HG03558 (cell line): ENCODE data around the gene CACNA1B.

ENCODE experiments used
- ATAC-seq: cut with Tn5 transposase; IDR thresholded peaks from one replicate; pipeline ENCODE4 v1.9.1; 2021; ENCODE audit warnings: moderate number of reproducible peaks; ENCODE audit not compliant: unreplicated experiment; ENCODE audit errors: extremely low read depth

CACNA1B gene

DNA sequence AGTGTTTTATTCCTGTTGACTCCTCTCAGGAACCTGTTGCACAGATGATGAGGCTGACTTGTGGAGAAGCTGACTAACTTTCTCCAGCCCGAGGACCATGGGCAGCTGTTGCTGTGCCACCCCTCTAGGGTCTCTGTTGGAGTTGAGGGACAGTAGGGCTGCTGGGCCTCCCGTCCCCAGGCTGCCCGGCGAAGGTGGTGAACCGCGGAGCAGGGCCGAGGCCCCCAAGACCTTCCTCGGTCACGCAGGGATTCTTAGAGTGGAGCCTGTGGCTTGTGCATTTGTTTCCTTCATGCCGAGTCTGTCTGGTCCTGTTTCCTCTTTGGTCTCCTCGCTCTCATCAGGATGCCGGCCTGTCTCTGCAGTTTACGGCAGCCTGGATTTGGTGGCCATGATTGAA, 40.2 kb downstream of the CACNA1B start:
- ATAC-seq = no peak

DNA sequence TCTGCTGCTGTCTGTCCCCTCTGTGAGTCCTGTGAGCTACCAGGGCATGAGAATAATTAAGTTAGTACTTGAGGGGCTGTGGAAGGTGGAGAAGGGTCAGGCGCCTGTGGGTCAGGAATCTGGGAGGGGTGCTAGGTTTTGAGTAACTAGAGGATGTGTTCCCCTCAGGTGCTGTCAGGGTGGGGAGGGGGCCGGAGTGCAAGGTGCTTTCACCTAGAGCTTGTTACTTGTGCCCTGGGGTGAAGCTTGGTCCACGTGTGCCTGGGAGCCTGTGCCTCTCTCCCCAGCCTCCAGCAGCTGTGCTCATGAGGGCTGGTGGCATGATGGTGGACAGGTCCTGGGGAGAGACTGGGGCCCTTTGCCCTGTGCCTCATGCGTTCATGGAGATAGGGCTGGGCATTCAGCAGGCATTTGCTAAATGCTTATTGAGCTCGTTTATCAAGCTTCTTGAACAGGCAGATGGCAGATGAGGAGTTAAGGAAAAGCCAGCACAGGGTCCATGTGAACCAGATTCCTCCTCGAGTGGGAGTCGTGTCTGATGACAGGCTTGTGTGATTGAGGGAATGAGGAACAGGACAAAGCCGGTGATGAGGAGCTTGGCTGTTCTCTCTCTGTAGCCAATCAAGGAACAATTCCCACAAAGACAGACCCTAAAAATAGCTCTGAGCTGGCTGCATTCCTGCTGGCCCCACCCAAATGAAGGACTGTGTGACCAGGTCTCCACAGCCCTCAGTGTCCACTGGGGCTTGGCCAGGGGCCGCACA, 40.9 kb downstream of the CACNA1B start:
- ATAC-seq = no peak

DNA sequence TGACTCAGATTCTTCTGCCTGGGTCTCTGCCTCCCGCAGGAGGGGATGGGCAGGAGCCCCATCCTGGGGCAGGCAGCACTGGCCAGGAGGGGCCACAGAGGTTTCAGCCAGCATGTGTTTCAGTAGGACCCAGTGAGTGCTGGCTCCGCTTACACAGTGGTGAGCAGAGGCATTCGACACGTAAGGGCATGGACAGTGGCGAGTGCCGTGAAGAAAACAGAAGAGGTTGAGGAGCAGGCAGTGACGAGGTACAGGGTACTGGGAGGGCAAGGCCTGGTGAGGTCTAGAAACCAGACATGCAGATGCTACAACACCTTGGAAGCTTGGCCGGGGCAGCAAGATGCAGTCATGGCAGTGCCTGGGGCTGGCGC, 41.5 kb downstream of the CACNA1B start:
- ATAC-seq = no peak

DNA sequence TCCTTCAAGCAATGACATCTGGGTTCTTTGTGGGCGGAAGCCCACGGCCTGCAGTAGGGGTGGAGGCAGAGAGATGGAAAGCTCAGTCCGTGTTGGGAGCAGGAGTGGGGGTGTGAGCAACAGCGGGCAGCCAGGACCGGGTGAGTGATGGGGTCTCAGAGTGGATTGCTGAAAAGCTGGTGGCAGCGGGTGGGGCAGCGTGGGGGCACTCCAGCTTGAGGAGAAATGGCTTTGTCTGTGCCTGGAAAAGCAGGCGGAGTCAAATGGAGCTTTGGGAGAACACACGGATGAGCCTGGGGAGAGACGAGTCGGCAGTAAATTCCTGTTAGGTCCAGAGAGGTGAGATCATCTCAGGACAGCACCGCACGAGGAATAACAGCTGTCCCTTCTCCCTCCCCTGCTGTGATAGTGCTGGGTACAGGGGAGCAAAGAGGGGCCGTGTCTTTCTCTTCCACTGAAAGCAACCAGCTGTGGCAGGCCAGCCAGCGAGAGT, 42.1 kb downstream of the CACNA1B start:
- ATAC-seq = no peak

DNA sequence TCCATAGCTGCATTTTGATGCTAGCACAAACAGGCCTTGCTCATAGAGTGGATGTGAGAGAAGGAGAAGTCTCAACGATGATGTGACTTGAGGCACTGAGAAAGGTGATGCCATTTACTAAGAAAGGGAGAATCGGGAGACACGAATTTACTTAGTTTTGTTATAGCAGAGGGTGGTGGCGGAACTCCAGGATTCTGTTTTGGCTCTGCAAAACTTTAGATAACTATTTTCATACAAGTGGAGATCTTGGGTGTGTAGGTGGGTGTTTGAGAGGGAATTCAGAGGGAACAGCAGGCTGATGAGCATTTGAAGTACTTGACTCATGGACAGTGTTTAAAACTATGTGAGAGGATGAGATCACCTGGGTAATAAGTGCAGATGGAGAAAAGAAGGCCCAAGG, 43.2 kb downstream of the CACNA1B start:
- no peak for ATAC-seq

DNA sequence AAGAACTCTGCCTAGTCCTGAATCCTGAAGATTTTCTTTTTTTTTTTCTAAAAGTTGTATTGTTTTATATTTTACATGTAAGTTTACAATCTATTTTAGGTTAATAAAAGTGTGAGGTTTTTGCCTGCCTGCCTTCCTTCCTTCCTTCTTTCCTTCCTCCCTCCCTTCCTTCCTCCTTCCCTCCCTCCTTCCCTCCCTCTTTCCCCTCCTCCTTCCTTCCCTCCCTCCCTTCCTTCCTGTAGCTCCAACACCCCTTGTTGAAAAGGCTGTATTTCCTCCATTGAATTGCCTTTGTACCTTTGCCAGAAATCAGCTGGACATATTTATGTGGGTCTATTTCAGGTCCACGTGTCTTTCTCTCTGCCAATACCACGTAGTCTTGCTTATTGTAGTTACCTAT, 46.6 kb downstream of the CACNA1B start:
- ATAC-seq = no peak

DNA sequence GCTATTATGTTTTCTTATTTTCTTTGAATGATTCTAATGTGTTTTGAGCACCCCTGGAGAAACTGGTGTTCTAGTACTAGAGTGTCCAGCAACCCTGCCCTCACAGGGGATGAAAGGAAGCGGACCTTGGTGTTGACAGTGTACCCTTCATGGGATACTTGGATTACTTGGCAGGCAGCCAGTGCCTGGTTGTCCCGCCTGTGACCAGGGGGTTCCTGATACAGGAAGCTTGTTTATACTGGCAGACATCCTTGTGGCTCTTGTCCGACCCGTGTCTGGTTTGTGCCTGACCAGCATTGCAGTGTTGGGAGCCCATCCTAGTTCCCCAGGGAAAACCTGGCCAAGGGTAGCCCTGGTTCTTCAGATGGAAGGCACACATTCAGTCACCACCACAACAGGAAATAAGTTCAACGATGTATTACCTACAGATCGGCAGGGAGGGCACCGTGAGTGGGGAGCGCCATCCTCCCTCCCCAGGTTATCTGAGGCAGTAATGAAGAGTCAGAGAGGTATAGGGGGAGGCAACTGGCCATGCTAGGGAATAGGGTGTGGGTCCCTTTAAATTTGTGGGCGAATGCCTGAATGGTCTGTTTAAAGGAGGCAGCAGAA, 47.3 kb downstream of the CACNA1B start:
- ATAC-seq = no peak

DNA sequence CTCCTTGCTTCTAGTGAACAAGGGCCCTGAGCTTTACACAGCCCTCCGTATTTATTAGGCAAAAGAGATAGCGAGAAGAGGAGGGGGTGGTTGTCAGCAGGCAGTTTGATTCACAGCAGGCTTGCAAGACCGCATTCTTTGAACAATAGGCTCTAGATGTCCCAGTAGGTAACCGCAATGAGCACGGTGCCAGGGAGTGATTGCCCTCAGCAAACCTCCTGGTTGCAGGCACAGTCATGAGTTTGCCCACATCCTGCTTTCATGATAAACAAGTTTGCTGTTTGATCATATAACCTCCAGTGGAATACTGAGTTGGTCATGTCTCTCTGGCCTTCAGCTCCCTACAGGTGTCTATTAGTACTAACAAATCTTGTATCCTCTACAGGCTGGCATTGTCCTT, 66.1 kb downstream of the CACNA1B start:
- ATAC-seq = no peak

DNA sequence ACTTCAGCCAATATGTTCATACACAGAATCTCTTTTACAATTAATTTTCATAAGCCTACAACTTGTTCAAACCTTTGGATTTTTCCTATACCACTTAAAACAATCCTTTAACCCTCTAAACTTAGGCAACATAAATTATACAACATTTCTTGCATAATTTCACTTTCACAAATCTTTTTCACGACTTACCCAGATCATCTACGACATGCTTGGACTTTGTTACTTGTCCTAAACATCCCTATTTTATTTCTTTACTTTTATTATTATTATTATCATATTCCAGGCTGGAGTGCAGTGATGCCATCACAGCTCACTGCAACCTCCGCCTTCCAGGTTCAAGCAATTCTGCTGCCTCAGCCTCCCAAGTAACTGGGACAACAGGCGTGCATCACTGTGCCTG, 68.0 kb downstream of the CACNA1B start:
- no peak for ATAC-seq

DNA sequence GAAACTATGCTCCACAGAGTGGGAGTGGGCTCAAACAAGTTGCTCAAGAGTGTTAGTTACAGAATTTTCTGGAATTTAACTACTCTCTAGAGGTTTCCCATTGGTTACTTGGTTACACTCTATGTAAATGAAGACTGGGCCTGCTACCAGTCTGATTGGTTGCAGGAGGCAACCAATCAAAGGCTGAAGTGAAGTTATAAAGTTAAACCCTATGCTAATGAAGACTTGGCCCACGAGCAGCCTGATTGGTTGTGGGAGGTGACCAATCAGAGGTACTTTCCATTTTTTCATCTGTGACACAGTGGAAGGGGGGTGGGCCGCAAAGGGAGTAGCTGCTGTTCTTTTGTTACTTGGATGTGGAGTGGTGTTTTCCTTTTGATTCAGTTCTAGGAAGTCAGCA, 69.4 kb downstream of the CACNA1B start:
- ATAC-seq = no peak

DNA sequence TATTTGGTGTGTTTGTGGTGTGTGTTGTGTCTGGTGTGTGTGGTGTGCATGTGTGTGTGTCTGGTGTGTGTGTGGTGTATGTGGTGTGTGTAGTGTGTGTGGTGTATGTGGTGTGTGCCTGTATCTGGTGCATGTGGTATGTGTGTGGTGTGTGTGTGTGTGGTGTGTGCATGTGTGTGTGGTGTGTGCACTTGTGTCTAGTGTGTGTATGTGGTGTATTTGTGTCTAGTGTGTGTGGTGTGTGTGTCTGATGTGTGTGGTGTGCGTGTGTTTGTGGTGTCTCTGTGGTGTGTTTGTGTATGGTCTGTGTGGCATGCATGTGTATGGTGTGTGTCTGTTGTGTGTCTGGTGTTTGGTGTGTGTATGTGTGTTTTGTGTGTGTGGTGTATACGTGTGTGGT, 71.1 kb downstream of the CACNA1B start:
- no peak for ATAC-seq

DNA sequence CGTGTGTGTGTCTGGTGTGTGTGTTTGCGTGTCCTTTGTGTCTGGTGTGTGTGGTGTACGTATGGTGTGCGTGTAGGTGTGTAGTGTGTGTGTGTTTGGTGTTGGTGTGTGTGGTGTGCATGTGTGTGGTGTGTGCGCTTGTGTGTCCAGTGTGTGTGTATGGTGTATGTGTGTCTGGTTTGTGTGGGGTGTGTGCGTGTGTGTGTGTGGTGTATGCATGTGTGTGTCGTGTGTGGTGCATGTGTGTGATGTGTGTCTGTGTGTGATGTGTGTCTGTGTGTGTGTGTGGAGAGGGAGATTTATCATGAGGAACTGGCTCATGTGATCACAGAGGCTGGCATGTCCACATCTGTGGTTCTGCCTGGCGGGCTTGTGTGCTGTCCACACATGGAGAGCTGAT, 71.7 kb downstream of the CACNA1B start:
- no peak for ATAC-seq

DNA sequence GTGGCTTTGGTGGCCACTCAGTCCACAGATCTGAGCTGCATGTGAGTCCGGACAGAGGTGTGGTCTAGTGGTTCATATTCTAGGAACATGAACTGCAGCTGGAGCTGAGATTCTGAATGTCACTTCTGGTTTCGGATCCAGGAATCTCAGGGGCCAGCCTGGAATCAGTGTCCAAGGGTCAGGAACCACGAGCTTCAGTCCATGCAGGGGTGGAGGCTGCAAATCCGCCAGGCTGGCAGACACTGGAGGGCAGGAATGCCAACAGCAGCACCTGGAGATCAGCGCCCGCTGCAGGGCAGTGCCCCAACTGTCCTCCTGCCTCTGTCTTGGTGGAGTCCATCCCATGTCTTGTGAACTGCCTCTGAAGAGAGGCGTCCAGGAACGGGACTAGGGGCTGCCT, 73.5 kb downstream of the CACNA1B start:
- ATAC-seq = no peak

DNA sequence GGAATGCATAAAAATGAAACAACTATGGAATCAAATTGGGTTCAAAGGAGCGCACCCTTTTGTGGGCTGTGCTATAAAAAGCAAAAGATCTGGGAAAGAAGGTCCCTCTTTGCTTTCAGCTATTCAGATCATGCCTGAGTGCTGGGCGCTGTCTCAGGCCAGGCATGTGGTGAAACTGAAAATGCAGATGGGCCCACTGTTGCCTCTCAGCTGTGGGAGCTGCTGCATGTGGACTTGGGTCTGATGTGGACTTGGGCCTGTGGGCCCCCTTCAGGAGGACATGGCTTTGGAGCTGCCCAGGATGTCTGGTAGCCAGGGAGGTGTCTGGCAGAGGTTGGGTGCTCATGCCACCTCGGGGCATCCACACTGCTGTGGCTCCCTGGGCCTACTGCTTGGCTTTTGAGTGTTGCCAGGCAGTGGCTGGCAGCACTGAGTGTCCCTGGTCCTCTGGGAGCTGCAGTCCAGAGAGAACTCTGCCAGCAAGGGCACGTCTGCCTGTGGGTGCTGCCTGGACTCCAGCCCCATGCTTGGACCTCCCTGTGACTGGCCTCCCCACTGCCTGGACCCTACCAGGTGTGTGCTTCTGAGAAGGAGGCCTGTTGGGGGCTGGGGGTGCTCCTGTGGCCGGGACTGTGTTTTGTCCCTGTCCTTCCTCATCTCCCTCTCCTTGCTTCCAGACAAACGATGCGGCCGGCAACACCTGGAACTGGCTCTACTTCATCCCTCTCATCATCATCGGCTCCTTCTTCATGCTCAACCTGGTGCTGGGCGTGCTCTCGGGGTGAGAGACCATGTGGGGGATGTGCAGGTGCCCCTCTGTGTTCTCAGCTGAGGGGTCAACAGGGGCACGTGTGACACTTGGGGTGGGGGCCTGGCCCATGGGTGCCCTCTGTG, 74.3 kb downstream of the CACNA1B start:
- no peak for ATAC-seq

DNA sequence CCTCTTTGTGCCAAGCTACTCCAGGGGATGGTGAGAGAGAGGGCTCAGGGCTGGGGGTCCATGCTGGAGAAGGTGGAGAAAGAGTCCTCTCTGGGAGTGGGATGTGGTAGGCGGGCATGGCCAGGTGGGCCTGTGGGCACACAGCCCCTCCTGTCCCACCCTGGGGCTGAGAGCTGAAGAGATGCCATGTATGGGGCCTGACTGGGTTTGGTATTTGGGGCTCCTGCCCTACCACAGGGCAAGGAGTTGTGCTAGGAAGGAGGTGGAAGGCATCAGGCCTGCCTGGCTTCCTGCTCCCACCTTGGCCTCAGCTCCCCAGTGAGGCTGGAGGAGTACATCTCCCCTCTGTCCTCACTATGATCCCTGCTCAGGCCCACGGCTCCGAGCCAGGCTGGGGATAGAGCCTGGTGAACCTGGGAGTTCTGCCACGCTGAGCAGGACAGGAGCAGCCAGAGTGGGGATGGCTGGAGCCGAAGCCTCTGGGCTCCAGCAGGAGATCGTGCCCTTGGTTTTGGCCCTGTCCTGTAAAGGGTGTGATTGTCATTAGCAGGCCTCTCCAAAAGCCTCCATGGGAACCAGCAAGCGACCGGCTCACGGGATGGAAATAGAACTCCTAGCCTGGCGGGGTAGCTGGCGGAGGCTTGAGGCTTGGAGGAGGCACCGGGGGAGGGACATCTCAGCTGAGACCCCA, 75.5 kb downstream of the CACNA1B start:
- no peak for ATAC-seq

DNA sequence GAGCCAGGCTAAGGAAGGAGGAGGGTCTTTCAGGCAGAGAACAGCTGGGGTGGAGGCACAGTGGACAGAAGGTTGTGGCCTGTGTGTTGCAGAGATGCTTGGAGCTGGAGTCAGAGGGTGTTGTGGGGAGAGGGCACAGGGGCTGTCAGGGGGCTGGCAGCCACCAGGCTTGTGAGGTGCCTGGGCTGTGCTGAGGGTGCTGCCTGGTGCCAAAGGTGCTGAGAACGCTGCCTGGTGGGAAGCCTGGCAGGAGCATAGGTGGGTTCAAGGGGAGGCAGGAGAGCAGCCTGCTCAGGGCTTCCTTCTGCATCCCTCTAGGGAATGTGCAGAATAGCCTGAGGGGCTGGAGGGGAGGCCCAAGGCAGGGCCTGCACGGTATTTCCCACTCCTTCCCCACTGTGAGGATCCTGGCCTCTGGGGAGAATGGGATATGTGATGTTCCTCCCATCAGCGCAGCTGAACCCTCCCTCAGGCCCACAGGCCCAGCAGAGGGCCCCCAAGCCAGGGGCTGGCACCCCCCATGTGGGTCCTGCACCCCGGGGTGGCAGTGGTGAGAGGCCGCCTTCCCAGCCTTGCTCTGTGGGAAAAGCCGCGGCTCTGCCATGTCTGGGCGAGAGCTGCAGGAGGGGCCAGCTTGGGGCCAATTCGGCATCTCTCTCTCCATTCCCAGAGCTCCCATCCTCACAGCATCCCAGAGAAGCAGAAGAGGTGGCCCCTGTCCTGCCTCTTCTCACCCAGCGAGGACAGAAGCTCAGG, 76.3 kb downstream of the CACNA1B start:
- no peak for ATAC-seq

DNA sequence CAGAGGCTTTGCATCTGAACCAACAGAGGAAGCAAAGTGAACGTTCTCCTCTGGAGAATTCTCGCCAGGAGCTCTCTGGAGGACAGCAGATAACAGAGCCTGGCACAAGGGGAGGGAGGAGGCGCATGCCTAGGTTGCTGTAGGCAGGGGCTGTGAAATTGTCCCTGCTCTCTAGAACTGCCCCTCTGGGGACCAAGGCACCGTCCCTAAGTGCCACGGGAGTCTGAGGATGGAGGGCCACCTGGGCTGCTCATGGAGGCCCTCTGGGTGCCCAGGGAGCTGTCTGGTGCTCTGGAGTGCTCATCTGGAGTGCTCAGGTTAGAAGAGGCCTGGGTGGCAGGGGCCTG, 77.6 kb downstream of the CACNA1B start:
- no peak for ATAC-seq

DNA sequence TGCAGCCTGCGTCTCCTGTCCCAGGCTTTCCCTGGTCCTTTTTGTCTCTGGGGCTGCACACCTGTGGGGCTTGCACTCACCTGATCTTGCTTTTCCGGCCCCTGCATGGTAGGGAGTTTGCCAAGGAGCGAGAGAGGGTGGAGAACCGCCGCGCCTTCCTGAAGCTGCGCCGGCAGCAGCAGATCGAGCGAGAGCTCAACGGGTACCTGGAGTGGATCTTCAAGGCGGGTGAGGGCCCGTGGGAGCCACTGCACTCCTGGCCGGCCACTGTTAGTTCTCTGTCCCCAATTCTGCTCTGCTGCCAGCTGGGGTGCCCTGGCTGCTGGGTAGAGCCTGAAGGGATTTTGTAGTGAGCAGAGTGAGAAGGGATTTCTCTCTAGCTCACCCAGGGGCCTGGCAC, 78.0 kb downstream of the CACNA1B start:
- no peak for ATAC-seq

DNA sequence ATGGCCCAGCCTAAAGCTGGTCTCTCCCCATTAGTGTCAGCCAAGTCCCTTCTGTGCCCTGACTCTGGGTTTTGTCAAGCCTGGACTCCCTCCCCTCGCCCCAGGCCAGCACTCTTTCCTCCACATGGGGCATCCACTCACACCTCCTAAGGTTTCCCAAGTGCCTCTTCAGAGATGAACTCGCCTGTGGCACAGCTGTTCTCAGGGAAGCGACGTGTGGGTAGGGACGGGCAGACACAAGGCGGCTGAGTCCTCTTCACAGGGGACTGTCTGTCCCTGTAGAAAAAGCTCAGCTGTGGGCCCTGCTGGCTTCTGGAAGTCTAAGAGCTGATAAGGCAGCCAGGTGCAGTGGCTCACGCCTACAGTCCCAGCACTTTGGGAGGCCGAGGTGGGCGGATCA, 78.5 kb downstream of the CACNA1B start:
- ATAC-seq = no peak
